Activated CD8-positive, alpha-beta memory T cell treated with anti-CD3 and anti-CD28 coated beads, Interleukin-2, amount 50 U/mL, for 24 hours (primary cell): ENCODE data around the gene ADRA2C.

Source experiments
- DNase-seq: peaks from one replicate; pipeline ENCODE4 v3.0.0-alpha.2; 2020; ENCODE audit errors: extremely low read depth

ADRA2C gene

GRCh38 chr4:3777669-3778068, 11.5 kb downstream of the ADRA2C start:
- DNase-seq: no peak

DNA sequence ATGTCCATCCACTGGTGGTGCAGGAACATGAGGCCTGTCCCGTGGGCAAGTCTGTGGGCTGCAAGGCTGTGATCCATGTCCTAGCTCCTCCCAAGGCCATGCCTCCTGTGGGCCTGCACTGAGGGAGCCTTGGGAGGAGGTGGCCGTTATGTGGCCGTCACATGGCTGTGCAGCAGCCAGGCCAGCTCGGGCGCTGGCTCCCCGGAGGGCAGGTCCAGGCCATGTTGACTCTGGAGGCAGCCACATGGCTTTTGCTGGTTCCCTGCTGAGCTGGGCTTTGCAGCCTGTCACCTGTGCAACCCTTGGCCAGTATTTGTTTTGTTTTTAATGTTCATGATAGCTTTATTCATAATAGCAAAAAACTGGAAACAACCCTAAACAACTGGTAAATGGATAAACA, 13.3 kb downstream of the ADRA2C start:
- DNase-seq: no peak

GRCh38 chr4:3780347-3781171, 14.4 kb downstream of the ADRA2C start:
- DNase-seq: no peak

GRCh38 chr4:3781193-3781886, 15.2 kb downstream of the ADRA2C start:
- DNase-seq: no peak

DNA sequence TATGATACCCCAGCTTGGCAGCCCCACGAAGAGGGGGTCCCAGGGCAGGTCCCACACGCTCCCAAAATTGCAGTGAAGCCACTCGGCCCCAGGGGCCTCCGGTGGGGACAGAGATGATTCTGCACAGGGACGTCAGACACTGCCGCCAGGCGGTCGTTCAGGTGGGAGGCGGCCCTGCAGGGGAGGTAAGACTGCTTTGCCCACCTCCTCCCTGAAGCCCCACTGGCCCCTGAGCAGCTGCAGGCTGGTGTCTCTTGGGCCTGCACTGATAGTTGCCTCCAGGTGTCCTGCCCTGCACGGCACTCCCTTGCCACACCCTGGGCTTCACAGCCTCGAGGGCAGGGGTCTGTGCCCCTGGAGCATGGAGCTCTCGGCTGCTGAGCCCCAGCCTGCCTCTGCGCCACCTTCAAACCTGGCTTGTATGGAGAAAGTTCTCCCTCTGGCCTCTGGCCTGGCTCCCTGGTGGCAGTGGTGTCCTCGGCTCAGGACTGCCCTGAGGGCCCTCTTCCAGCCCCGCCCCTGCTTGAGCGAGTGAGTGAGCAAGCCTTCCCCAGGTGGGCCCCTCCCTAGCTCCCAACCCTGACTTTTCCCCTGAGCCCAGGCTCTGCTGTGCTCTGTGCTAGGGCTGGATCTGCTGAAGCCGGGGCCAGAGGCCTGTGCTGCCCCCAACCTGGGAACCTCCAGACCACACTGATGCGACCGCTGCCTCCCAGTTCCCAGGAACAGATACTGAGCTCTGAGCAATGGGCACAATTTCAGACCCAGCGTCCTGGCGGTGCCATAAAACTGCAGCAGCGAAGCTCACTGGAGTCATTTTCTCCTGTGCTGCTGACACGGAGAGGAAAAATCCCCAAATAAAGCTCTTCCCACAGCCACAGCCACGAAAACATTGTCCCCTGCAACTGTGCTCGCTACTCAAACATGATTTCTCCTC, 16.1 kb downstream of the ADRA2C start:
- no peak for DNase-seq

DNA sequence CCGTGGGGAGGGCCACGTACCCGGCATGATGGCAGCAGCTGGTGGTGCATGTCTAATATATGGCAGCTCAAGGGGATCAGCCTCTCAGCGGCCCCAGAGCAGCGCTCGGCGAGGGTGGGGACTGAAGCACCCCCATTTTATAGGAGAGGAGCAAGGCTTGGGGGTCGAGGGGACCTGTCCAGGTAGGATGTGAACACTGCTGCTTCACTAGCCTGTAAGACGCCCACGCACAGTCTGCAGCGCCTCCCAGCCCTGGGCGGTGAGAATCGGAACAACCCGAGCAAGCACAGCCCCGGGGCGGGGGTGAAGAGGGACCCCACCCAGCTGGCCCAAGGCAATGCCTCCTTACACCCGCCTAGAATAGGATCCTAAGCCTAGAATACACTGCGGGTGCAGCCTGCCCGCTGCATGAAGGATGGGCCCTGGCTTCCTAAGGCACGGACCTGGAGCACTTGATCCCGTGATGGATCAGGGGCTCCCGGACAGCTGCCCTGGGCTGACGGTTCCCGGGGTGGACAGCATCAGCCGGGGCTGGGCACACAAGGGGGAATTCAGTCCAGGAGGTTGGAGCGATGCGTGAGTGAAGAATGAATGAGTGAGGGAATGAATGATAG, 17.6 kb downstream of the ADRA2C start:
- DNase-seq: no peak

- DNase-seq: no peak
Measured at GRCh38 chr4:3784454-3785291, 18.5 kb downstream of the ADRA2C start.

- no peak for DNase-seq
Measured at GRCh38 chr4:3785292-3785565, 19.0 kb downstream of the ADRA2C start.

- DNase-seq: no peak
Measured at GRCh38 chr4:3786196-3786869, 20.1 kb downstream of the ADRA2C start.

GRCh38 chr4:3787489-3788365, 21.5 kb downstream of the ADRA2C start:
- DNase-seq: no peak

GRCh38 chr4:3788366-3788660, 22.1 kb downstream of the ADRA2C start:
- DNase-seq: no peak

DNA sequence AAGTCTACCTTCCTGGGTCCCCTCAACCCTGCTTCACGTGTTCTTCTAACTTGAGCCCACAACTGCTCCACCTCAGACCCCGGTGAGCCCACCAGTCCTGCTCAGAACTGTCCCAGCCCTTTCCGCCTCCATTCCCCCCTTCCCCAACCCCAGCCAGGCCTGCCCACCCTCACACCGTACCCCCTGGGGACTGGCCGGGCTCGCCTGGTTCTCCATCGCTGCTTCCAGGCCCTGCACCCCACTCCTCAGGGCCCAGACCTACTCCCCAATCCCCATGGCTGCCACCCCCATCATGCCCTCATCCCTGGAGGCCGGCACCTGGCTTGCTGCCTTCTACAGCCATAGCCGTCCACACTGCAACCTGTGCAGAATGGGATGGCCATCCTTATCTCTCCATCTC, 23.4 kb downstream of the ADRA2C start:
- DNase-seq: no peak

GRCh38 chr4:3790006-3790561, 23.9 kb downstream of the ADRA2C start:
- no peak for DNase-seq

DNA sequence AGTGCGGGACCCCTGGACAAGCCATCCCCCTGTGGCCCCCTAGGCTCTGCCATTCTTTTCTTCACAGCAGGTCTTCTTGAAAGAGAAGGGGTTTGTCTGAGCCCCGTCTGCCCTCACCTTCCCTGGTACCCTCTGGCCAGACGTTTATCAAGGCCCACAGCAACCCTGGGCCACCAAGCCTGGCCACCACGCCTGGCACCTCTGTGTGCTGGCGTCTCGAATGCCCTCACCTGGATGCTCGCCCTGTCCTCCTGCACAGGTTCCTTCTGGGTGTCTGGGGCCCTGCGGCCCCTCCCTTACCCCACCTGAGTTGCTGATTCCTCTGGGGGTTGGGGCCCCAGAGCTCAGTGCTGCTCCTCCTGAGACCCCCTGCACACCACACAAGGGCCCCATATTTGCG, 25.1 kb downstream of the ADRA2C start:
- DNase-seq: no peak

GRCh38 chr4:3791910-3792542, 25.8 kb downstream of the ADRA2C start:
- no peak for DNase-seq

GRCh38 chr4:3792813-3793212, 26.6 kb downstream of the ADRA2C start:
- DNase-seq: no peak

- DNase-seq: no peak
Measured at GRCh38 chr4:3793545-3793944, 27.4 kb downstream of the ADRA2C start.

DNA sequence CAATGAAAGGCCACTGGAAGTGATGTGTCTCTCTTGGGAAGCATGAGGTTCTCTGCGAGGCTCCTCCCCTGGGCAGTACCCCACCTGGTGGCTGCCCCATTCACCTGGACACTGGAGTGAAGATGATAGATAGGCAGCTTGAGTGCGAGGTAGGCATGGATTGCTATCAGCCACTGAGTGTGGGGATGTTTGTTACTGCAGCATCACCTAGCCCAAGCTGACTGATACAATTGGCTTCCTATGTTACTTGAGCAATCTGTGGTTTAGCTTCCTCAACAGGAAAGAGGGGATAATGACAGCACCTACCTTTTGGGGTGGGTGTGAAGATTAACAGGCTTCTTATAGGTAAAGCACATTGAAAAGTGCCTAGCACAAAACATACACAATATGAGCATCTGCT, 30.8 kb downstream of the ADRA2C start:
- DNase-seq: no peak
